Stimulated activated CD4-positive, alpha-beta T cell treated with anti-CD3 and anti-CD28 coated beads, Interleukin-2, amount 100 ng/mL, for 48 hours (primary cell): Measurements from ENCODE around the gene CRP.
"Not testable (repeated sequence)": the region's sequence is repeated elsewhere in the genome, so short reads cannot be mapped to it uniquely, and the experiment has no call there.

ENCODE experiments used
- DNase-seq, 2 donors: peaks; one replicate each; pipeline ENCODE4 v3.0.0-alpha.2; 2020

Gene CRP

DNA sequence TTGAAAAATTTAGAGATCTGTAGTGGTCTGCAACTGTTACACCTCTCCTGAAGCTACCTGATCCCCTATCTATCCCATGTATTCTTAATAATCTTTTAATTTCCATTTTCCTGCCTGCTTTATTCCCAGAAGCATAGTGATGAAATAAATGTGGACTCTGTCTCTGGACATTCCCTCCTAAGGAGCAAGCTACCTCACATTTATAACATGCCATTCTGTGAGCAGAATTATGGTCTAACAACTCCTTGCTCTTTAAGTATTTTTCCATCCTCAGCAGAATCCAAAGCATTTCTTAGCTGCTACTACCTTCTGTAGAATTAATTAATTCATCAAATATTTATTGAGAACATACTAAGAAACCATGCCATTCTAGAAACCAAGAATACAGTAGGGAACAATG, 15.1 kb downstream of the CRP start:
- no peak for DNase-seq

GRCh38 chr1:159687511-159687910, 26.9 kb downstream of the CRP start:
- DNase-seq: no peak

- DNase-seq: no peak
Observed at GRCh38 chr1:159686599-159687299, 27.6 kb downstream of the CRP start.

DNA sequence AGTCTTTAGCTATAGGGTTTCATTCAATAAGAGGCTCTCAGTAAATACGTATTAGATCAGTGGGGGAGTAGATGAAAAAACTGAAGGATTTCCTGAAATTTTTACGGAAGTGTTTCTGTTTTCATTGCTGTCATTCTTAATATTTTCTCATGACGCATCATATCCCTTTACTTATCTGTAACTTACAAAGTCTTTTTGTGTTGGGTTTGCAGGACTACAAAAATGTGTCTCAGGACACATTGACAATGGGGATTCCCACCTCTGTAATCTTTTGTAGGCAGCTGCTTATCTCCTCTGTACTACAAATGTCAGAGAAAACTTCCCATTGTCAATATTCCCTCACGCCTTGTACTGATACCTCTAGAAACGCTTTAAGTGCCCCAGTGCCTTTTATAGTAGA, 35.5 kb downstream of the CRP start:
- DNase-seq: no peak

- no peak for DNase-seq
Observed at GRCh38 chr1:159675046-159675445, 39.3 kb downstream of the CRP start.

- DNase-seq: not testable (repeated sequence)
Observed at GRCh38 chr1:159672390-159672789, 42.0 kb downstream of the CRP start.

DNA sequence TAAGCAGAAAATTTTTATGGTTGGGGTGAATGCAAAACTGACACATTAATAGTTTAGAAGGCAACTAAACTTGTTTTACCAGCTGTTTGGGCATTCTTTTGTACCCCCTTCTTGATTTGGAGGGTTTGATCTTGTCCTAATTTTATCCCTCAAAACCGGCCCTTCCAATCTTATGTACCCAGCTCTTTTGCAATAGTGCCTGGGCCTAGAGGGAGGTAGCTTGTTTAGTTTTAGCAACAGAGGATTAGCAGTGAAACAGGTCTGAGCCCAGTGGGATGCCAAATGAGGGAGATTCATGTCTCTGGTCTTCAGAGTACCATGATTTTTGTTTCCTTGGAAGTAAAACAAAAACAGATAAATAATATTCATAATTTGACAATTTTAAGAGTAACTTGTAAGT, 45.1 kb downstream of the CRP start:
- DNase-seq: no peak

DNA sequence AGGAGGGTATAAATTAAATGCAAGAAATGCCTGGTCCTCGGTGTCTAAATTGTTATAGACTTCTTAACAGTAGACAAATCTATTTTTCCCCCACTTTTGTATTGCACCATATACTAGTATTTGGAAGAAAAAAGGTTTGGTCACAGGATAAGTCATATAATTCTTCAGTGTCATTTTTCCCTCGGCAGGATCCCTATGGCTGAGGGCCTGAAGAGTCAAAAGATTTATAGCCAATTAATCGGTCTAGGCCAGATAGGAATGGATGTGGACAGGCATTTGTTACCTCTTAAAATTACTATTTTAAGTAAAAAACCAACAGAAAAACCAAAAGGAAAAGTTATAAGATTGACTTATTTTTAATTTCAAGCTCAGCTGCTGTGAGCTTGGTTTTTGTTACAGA, 45.6 kb downstream of the CRP start:
- no peak for DNase-seq

- DNase-seq: no peak
Observed at GRCh38 chr1:159664247-159664646, 50.1 kb downstream of the CRP start.

DNA sequence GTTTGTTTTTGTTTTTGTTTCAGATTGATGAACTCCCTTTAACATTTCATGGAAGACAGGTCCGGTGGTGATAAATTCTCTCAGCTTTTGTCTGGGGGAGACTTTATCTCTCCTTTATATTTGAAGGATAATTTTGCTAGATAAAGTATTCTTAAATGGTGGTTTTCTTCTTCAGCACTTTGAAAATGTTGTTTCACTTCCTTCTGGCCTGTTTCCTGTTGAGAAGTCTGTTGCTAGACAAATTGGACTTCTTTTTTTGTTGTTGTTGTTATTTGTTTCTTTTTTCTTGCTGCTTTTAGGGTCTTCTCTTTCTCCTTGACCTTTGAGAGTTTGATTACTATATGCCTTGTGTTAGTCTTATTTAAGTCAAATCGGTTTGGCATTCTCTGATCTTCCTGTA, 50.8 kb downstream of the CRP start:
- no peak for DNase-seq
